GM12873 (cell line): ENCODE results near the gene UHRF2.

Experiments
- TF ChIP-seq, protein P1 (sequence below): IDR thresholded peaks from 2 replicates; pipeline ENCODE4 v1.5.1; 2012; ENCODE audit warnings: low read depth, mild to moderate bottlenecking, moderate library complexity, low read length, control low read depth; ENCODE audit not compliant: insufficient read depth; ENCODE audit errors: missing control alignments

The UHRF2 gene

DNA sequence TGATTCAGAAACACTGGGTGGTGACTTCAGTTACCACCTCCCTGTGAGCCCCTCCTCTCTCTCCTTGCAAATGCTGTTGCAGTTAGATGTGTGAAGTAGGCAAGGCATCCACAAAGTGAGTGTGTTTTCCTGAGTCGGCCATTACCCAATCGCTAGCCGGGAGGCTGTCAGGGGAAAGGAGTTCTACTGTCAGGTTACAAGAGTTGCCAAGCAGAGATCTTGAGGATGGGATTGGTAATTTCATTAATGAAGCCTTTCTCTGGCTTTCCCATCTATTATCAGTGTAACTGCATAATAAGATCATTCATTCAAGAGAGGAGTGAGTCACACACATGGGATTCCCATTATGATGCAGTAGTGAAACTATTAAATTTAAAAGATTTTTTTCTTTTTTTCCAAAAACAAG, 125.7 kb downstream of the UHRF2 start:
- TF ChIP-seq, protein P1, sequence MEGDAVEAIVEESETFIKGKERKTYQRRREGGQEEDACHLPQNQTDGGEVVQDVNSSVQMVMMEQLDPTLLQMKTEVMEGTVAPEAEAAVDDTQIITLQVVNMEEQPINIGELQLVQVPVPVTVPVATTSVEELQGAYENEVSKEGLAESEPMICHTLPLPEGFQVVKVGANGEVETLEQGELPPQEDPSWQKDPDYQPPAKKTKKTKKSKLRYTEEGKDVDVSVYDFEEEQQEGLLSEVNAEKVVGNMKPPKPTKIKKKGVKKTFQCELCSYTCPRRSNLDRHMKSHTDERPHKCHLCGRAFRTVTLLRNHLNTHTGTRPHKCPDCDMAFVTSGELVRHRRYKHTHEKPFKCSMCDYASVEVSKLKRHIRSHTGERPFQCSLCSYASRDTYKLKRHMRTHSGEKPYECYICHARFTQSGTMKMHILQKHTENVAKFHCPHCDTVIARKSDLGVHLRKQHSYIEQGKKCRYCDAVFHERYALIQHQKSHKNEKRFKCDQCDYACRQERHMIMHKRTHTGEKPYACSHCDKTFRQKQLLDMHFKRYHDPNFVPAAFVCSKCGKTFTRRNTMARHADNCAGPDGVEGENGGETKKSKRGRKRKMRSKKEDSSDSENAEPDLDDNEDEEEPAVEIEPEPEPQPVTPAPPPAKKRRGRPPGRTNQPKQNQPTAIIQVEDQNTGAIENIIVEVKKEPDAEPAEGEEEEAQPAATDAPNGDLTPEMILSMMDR, result no peak

DNA sequence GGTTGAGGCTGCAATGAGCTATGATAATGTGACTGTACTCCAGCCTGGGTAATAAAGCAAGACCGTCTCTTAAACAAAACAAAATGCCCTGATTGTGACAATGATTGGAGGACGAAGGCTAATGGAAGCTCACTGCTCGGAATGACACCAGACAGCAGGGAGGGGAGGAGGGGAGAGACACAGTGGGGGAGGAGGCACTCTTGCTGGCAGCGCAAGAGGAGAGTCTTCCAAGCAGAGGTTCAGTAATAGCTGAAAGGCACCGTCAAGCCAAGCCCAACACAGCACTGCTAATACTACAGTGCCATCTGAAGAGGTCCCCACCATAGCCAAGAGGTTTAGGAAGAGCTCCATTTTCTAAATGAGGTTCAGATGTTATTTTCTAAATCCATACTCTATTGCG, 130.2 kb downstream of the UHRF2 start:
- TF ChIP-seq, protein P1, result no peak

DNA sequence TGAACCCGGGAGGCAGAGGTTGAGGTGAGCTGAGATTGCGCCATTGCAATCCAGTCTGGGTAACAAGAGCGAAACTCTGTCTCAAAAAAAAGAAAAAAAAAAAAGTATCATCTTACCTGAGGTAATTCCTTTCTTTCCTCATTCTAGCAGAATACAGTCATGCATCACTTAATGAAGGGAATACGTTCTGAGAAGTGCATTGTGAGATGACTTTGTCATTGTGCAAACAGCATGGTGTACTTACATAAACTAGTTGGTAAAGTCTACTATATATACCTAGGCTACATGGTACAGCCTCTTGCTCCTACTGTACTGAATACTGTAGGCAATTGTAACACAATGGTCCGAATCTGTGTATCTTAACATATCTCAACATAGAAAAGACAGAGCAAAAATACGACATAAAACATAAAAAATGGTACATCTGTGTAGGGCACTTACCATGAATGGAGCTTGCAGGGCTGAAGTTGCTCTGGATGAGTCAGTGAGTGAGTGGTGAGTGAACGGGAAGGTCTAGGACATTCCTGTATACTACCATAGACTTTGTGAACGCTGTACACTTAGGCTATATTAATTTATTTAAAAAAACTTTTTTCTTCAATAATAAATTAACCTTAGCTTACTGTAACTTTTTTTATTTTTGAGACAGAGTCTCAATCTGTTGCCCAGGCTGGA, 132.2 kb downstream of the UHRF2 start:
- TF ChIP-seq, protein P1, result no peak

DNA sequence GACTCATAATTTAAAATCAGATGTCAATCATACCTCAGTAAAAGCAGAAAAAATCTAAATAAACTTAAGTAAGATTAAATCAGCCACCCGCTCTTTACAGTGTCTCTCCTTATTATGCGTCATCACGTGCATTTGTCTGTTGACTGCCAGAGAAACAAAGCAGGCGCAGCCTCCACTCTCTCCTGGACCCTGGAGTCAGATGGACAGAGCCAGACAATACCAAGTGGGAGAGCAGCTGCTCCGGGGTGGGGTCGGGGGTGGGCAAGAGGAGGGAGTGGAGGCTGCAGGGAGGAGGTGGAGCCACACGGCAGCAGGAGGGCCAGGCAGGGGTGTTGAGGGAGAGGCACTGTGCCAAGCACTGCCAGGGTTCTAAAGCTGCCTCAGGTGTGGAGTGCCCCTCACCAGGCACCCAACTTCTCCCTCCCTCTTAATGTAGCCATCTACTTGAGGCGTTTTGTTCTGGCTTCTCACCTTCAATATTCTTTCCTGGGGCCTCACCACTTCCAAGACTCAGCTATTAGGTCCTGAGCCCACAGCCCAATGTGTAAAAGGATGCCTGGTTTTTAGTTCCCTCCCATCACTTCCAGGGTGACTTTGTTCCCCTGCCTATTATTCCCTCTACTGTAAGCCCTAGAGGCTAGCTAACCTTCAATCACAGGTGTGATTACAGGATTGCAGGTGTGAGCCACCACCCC, 136.3 kb downstream of the UHRF2 start:
- TF ChIP-seq, protein P1, result no peak

DNA sequence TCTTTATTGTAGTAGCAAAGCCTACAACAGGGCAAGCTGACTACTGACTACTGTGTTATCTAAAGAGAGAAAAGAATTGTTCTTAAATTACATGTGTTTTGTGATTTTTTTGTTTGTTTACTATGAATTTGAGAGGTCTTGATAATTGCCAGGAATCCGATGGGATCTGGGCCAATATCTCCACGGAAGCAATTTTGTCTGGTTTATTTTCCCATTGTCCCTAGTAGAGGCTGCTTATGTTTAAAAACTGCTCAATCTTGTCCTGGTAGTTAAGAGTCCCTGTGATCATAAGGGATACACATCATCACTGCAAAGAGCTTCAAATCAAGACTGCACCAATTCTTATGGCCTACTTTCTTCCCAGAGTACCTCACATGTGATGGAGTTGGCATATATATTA, 138.1 kb downstream of the UHRF2 start:
- TF ChIP-seq, protein P1, result no peak

DNA sequence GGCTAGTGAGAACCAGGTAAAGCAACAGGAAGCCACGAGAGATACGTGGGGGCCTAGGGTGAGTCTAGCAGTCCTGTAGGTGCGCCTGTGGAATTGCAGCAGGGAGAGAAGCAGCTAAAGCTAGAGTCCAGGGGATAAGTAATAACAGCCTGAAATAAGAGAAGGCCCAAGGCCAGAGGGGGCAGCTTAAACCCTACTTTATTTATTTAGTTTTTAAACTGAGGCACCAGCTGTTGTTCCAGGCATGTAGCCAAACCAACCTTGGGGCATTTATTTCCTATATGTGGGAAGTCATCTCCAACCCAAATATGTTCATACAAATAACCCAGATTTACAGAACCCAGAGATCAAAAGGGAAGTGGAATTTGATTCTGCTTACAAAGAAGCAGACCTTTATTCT, 139.0 kb downstream of the UHRF2 start:
- TF ChIP-seq, protein P1, result no peak

DNA sequence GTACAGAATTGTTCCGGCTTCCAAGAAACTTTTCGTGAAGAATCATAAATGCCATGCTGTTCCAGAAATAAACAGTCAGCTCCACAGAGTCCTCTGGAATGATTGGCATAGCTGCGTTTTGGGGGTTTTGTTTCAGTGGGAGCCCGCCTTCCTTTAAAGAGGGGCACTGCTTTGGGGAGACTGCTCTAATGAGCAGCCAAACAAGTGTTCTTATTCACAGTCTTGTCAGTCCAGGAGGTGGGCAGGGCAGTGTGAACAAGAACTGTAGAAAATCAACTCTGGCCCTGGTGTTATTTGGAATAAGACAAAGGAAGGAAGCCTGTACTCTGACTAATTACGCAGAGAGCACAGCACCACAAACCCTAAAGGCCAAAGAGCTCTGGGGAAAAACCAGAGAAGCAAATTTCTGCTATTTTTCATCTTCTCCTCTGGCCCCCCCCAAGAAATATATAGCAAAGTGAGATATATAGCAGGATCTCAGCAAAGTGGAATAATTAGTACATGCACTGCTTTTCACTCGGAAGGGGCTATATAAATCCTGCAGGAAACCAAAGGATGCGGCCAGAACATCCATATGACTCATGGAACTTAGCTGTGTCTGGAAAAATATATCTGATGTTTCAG, 139.6 kb downstream of the UHRF2 start:
- TF ChIP-seq, protein P1, result no peak
